ENCODE results near the gene ROPN1B. TPM values are rescaled to one million over a fixed set of nuclear protein-coding genes. Genes with fewer than 3 reads are reported as not detected.
"Not testable (repeated sequence)": the region's sequence is repeated elsewhere in the genome, so short reads cannot be mapped to it uniquely, and the experiment has no call there.

Gene ROPN1B
- total RNA-seq (1 to 10 TPM; 1.3 to 2.4 TPM), polyA plus RNA-seq (ENCODE audit: insufficient read length in 2 of 2) (1 to 10 TPM; 1.8 to 3.6 TPM)
- long read RNA-seq, donor 1, partial matches to known transcripts = 0 of 2 reads
- long read RNA-seq, donor 1, other reads (novel, unspliced or antisense) = 0 of 2 reads
- long read RNA-seq, donor 2 = 0 reads
- long read RNA-seq, donor 3 = 0 reads
- long read RNA-seq, donor 4 = 0 reads

GRCh38 chr3:125968701-125969592, at the start of gene ROPN1B:
Gene ROPN1B, plus strand, starts transcription at chr3:125969178. Its CDS starts 2,877 bp downstream, at chr3:125972055.
- DNase-seq (ENCODE audit: low read depth in 4 of 6, low spot score in 6 of 6); H3K9me3 ChIP-seq (ENCODE audit: control insufficient read depth, insufficient read depth, low read length); H3K27me3 ChIP-seq (ENCODE audit: control insufficient read depth, insufficient read depth, low read length); H3K27ac ChIP-seq (ENCODE audit: low read depth, low read length); H3K36me3 ChIP-seq (ENCODE audit: control insufficient read depth, insufficient read depth, low read length); H3K4me3 ChIP-seq (ENCODE audit: low read depth, low read length); H3K4me1 ChIP-seq (ENCODE audit: control insufficient read depth, insufficient read depth, low read length): not testable (repeated sequence)
- WGBS (ENCODE audit: insufficient coverage) = no CpG with 5 or more reads among the region's 50 CpGs

- H3K4me3 ChIP-seq (ENCODE audit: low read depth, low read length); H3K4me1 ChIP-seq (ENCODE audit: control insufficient read depth, insufficient read depth, low read length); H3K9me3 ChIP-seq (ENCODE audit: control insufficient read depth, insufficient read depth, low read length); H3K27ac ChIP-seq (ENCODE audit: low read depth, low read length); H3K36me3 ChIP-seq (ENCODE audit: control insufficient read depth, insufficient read depth, low read length); H3K27me3 ChIP-seq (ENCODE audit: control insufficient read depth, insufficient read depth, low read length); DNase-seq (ENCODE audit: low read depth in 4 of 6, low spot score in 6 of 6): not testable (repeated sequence)
- WGBS (ENCODE audit: insufficient coverage) = 64% methylated on average over 5 of the region's 10 CpGs
These were observed 48.8 kb upstream of the ROPN1B start for GRCh38 chr3:125920191-125920590.

GRCh38 chr3:125920751-125921279, 48.2 kb upstream of the ROPN1B start:
- H3K27me3 ChIP-seq (ENCODE audit: control insufficient read depth, insufficient read depth, low read length); H3K4me3 ChIP-seq (ENCODE audit: low read depth, low read length); DNase-seq (ENCODE audit: low read depth in 4 of 6, low spot score in 6 of 6); H3K9me3 ChIP-seq (ENCODE audit: control insufficient read depth, insufficient read depth, low read length); H3K36me3 ChIP-seq (ENCODE audit: control insufficient read depth, insufficient read depth, low read length); H3K27ac ChIP-seq (ENCODE audit: low read depth, low read length); H3K4me1 ChIP-seq (ENCODE audit: control insufficient read depth, insufficient read depth, low read length): not testable (repeated sequence)
- WGBS (ENCODE audit: insufficient coverage) = 88% methylated on average over 6 of the region's 14 CpGs

- H3K27me3 ChIP-seq (ENCODE audit: control insufficient read depth, insufficient read depth, low read length); H3K27ac ChIP-seq (ENCODE audit: low read depth, low read length); H3K9me3 ChIP-seq (ENCODE audit: control insufficient read depth, insufficient read depth, low read length); H3K4me3 ChIP-seq (ENCODE audit: low read depth, low read length); H3K4me1 ChIP-seq (ENCODE audit: control insufficient read depth, insufficient read depth, low read length); H3K36me3 ChIP-seq (ENCODE audit: control insufficient read depth, insufficient read depth, low read length): not testable (repeated sequence)
- peak in 2 of 6 donors; percentile 65 to 75 for DNase-seq (ENCODE audit: low read depth in 4 of 6, low spot score in 6 of 6)
- 27% methylated on average over 2 of the region's 5 CpGs for WGBS (ENCODE audit: insufficient coverage)
These were observed 47.3 kb upstream of the ROPN1B start for GRCh38 chr3:125921712-125922111.

GRCh38 chr3:125923324-125924115, 45.5 kb upstream of the ROPN1B start:
- not testable (repeated sequence) for H3K36me3 ChIP-seq (ENCODE audit: control insufficient read depth, insufficient read depth, low read length); H3K27me3 ChIP-seq (ENCODE audit: control insufficient read depth, insufficient read depth, low read length); H3K9me3 ChIP-seq (ENCODE audit: control insufficient read depth, insufficient read depth, low read length); H3K4me1 ChIP-seq (ENCODE audit: control insufficient read depth, insufficient read depth, low read length); H3K27ac ChIP-seq (ENCODE audit: low read depth, low read length); H3K4me3 ChIP-seq (ENCODE audit: low read depth, low read length); DNase-seq (ENCODE audit: low read depth in 4 of 6, low spot score in 6 of 6)
- WGBS (ENCODE audit: insufficient coverage) = 83% methylated on average over 9 of the region's 16 CpGs

GRCh38 chr3:125924276-125924675, 44.7 kb upstream of the ROPN1B start:
- H3K9me3 ChIP-seq (ENCODE audit: control insufficient read depth, insufficient read depth, low read length); H3K27ac ChIP-seq (ENCODE audit: low read depth, low read length); H3K4me1 ChIP-seq (ENCODE audit: control insufficient read depth, insufficient read depth, low read length); H3K27me3 ChIP-seq (ENCODE audit: control insufficient read depth, insufficient read depth, low read length); H3K36me3 ChIP-seq (ENCODE audit: control insufficient read depth, insufficient read depth, low read length); DNase-seq (ENCODE audit: low read depth in 4 of 6, low spot score in 6 of 6); H3K4me3 ChIP-seq (ENCODE audit: low read depth, low read length): not testable (repeated sequence)
- 60% methylated on average over 3 of the region's 9 CpGs for whole genome bisulfite sequencing (ENCODE audit: insufficient coverage)

- not testable (repeated sequence) for H3K36me3 ChIP-seq (ENCODE audit: control insufficient read depth, insufficient read depth, low read length); DNase-seq (ENCODE audit: low read depth in 4 of 6, low spot score in 6 of 6); H3K4me1 ChIP-seq (ENCODE audit: control insufficient read depth, insufficient read depth, low read length); H3K4me3 ChIP-seq (ENCODE audit: low read depth, low read length); H3K27me3 ChIP-seq (ENCODE audit: control insufficient read depth, insufficient read depth, low read length); H3K27ac ChIP-seq (ENCODE audit: low read depth, low read length); H3K9me3 ChIP-seq (ENCODE audit: control insufficient read depth, insufficient read depth, low read length)
- 79% methylated on average over 10 of the region's 13 CpGs for WGBS (ENCODE audit: insufficient coverage)
These were observed 43.3 kb upstream of the ROPN1B start for GRCh38 chr3:125925727-125926126.

GRCh38 chr3:125928771-125929545, 40.0 kb upstream of the ROPN1B start:
- H3K27me3 ChIP-seq (ENCODE audit: control insufficient read depth, insufficient read depth, low read length); H3K27ac ChIP-seq (ENCODE audit: low read depth, low read length): not testable (repeated sequence)
- DNase-seq (ENCODE audit: low read depth in 4 of 6, low spot score in 6 of 6) = peak in 3 of 6 donors; percentile 42 to 78 (median 58)

GRCh38 chr3:125929765-125930164, 39.2 kb upstream of the ROPN1B start:
- not testable (repeated sequence) for DNase-seq (ENCODE audit: low read depth in 4 of 6, low spot score in 6 of 6); H3K4me1 ChIP-seq (ENCODE audit: control insufficient read depth, insufficient read depth, low read length); H3K27me3 ChIP-seq (ENCODE audit: control insufficient read depth, insufficient read depth, low read length); H3K4me3 ChIP-seq (ENCODE audit: low read depth, low read length); H3K9me3 ChIP-seq (ENCODE audit: control insufficient read depth, insufficient read depth, low read length); H3K27ac ChIP-seq (ENCODE audit: low read depth, low read length); H3K36me3 ChIP-seq (ENCODE audit: control insufficient read depth, insufficient read depth, low read length)
- 86% methylated on average over 1 of the region's 5 CpGs for WGBS (ENCODE audit: insufficient coverage)

More at GRCh38 chr3:125928771-125929545, 40.0 kb upstream of the ROPN1B start:
- H3K4me3 ChIP-seq (ENCODE audit: low read depth, low read length); H3K4me1 ChIP-seq (ENCODE audit: control insufficient read depth, insufficient read depth, low read length); H3K36me3 ChIP-seq (ENCODE audit: control insufficient read depth, insufficient read depth, low read length); H3K9me3 ChIP-seq (ENCODE audit: control insufficient read depth, insufficient read depth, low read length): not testable (repeated sequence)
- WGBS (ENCODE audit: insufficient coverage) = 17% methylated on average over 14 of the region's 22 CpGs

Measured in spinal cord (tissue), 10 donors.